Measurements from ENCODE around the gene MTG2.

The MTG2 gene

DNA sequence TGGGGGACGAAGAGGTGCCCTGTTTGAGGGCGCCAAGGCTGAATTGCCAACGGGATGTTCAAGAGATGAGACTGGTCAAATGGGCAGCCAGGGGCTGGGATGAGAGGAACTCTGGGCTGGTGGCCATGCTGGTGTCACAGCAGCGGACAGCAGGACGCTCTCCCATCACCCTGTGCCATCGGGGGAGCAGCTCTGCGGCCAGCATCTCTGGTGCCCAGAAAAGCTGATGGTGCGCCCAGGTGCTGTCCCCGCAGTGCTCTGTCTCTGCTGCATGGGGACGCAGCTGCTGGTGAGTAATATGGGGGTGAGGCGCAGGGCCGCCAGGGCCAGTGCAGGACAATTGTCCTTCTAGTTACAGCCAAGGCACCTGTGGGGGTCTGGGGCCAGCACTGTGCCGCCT lies 42.2 kb downstream of the MTG2 start:
- TF ChIP-seq CTCF (IDR thresholded peaks at IDR 0.05; ENCODE audit: low read depth, low read length), result no peak
- no peak overlapping the region for H3K4me3 ChIP-seq (ENCODE audit: low read depth, low read length)

- H3K4me3 ChIP-seq (ENCODE audit: low read depth, low read length), result no peak overlapping the region
- TF ChIP-seq CTCF (IDR thresholded peaks at IDR 0.05; ENCODE audit: low read depth, low read length), result no peak
Observed at GRCh38 chr20:62225820-62226635, 43.2 kb downstream of the MTG2 start.

DNA sequence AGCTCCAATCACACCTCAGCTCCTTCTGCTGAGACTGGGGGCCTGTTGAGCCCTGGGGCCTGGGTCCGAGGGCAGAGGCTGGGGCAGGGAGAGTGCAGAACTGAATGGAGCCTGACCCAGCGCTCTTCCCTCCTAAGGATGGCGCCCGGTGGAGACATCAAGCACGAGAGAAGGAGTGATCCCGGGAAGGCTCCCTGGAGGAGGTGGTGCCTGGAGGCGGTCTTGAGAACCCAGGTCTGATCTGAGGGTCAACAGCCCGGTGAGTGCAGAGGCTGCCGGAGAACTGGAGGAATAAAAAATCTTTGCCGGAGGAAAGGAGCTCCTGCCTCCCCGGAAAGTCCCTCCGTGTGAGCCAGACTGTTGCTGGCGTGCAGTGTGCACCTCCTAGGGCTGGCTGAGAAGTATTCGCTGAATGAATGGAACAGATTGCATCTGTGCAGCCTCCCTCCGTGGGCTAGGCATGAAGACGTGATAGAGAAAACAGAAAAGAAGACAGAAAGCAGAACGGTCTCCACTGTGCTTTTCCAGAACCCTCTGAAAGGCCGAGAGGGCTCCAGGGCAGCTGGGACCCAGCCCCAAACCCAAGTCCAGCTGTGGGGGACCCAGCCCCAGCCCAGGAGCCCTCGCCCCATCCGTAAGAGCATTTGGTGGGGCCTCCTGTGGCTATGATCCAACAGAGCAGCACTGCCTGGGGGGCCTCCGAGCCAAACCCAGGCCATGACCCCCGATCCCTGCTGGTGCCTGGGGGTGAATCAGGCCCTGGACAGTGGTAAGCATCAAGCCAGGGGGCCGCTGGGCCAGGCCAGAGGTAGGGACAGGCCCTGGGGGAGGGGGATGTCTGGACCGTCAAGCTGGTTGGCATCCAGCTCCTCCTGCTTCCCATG lies 44.1 kb downstream of the MTG2 start:
- H3K4me3 ChIP-seq (ENCODE audit: low read depth, low read length), result no peak overlapping the region
- no peak for TF ChIP-seq CTCF (IDR thresholded peaks at IDR 0.05; ENCODE audit: low read depth, low read length)

DNA sequence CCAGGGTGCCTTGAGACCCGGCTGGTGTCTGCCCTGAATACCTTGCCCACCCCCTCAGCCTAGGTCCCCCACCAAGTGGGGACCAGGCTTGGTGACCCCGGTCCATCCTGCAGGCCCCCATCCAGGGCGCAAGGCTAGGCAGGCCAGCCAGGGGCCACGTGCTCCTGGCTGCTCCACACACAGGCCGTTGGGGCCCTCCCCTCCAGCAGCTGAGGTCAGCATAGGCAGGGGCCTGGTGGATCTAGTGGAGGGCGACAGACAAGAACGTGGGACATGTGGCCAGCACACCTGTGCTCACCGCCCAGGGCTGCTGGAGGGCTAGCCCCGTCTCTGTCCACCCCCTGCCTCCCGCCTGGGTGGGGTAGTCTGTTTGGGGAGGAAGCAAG lies 44.8 kb downstream of the MTG2 start:
- H3K4me3 ChIP-seq (ENCODE audit: low read depth, low read length), result no peak overlapping the region
- TF ChIP-seq CTCF (IDR thresholded peaks at IDR 0.05; ENCODE audit: low read depth, low read length), result no peak

DNA sequence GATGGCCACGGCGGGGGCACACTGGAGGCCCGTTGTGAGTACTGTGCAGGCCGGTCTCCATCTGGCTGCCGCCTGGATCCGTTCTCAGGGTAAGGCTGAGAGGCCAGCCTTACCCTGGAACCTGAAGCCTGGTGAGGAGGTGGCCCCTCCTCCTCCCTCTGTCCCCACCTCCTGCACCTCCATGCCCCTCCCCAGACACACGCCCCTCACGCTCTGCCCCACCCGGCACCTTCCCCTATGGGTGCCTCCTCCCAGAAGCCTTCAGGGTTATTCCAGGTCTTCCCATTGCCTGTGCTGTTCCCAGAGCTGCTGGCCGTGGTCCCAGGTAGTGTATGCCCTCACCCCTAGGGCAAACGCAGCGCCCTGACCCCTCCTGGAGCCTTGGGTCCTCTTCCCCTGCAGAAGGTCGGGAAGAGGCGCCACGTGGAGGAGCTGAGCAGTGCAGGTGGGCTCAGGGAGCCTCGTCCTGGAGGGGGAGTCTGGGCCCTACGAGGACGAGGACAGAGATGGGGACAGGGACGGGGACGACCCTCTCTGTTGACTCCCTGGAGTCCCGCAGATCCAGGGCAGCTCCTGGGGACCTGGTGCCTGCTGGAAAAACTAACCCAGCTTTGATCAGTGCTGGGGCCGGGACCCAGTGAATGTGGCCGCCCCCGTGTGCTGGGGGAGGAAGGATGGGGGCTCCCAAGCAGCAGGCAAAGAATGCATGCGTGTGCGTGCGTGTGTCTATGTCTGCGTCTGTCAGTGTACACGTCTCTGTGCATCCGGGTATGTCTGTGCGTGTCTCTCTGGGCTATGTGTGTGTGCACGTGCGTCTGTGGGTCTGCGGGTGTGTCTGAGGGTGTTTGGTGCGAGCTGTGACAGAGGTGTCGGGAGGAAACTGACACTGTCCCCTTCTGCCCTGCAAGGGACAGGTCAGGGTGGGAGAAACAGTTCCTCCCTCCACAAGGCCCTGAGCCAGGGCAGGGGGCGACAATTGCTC lies 45.4 kb downstream of the MTG2 start:
- no peak overlapping the region for H3K4me3 ChIP-seq (ENCODE audit: low read depth, low read length)
- no peak for TF ChIP-seq CTCF (IDR thresholded peaks at IDR 0.05; ENCODE audit: low read depth, low read length)

GRCh38 chr20:62228982-62229545 lies 46.2 kb downstream of the MTG2 start:
- no peak for TF ChIP-seq CTCF (IDR thresholded peaks at IDR 0.05; ENCODE audit: low read depth, low read length)
- H3K4me3 ChIP-seq (ENCODE audit: low read depth, low read length), result no peak overlapping the region
